ENCODE results near the gene FOXP2.

GRCh38 chr7:114691605-114692004 lies 277.0 kb downstream of the FOXP2 start:
- TF ChIP-seq ZNF550 (CRISPR knock-in tag; IDR thresholded peaks at IDR 0.05; ENCODE audit: borderline replicate concordance) (no peak), CTCF (CRISPR knock-in tag; IDR thresholded peaks at IDR 0.05) (no peak), NONO (IDR thresholded peaks at IDR 0.05) (no peak), NONO (CRISPR knock-in tag; conservative IDR thresholded peaks at IDR 0.05) (no peak)
